Endothelial cell of umbilical vein (primary cell): ENCODE measurements around the gene ZBTB7B. TPM values are rescaled to one million over a fixed set of nuclear protein-coding genes. Genes with fewer than 3 reads are reported as not detected.

Experiments used
- BruUV-seq: library from RNA; stranded (reverse); fragments of 400-500 nt; replicated peaks from 2 replicates; lab custom pipeline; 2021; lab: Mats Ljungman, UMichigan
- CTCF ChIA-PET: fragments of 300-600, 350-600 bp; sonication (Branson Sonifier 250); formaldehyde crosslinking; loops from one replicate; lab custom pipeline; 2021; ENCODE audit warnings: antibody characterized with exemption, inconsistent platforms; lab: Charles Lee
- POLR2A ChIA-PET: fragments of 300-600, 350-600 bp; sonication (Branson Sonifier 250); formaldehyde crosslinking; loops from one replicate; lab custom pipeline; 2021; ENCODE audit warnings: antibody characterized with exemption, inconsistent platforms; lab: Charles Lee
- DNase-seq: peaks from one replicate; pipeline ENCODE4 v3.0.0-alpha.2; 2011; ENCODE audit warnings: low read depth, low spot score
- FAIRE-seq: peaks from 2 replicates; lab custom pipeline; 2011; peaks lifted over from hg19 to GRCh38; lab: Jason Lieb, UNC
- H2AFZ ChIP-seq: 2 replicates; pipeline ENCODE4 v1.6.0; 2012; ENCODE audit warnings: low read depth, low read length, control low read depth, inconsistent platforms
- H3K27ac ChIP-seq: 2 replicates; pipeline ENCODE4 v1.5.1; 2011; ENCODE audit warnings: low read depth, mild to moderate bottlenecking, control low read depth, low read length, moderate library complexity; ENCODE audit not compliant: insufficient read depth
- H3K27me3 ChIP-seq, 2 experiments: 2 replicates each; pipeline versions ENCODE4 v1.6.0 to v1.6.1; 2011; ENCODE audit warnings: low read length in 2 of 2, mixed read lengths in 1 of 2; ENCODE audit not compliant: control insufficient read depth in 2 of 2, insufficient read depth in 2 of 2
- H3K36me3 ChIP-seq, 2 experiments: 2 replicates in 1 of 2; 3 replicates in 1 of 2; pipeline ENCODE4 v1.5.1; 2011; ENCODE audit warnings: low read length in 2 of 2, mild to moderate bottlenecking in 1 of 2, moderate library complexity in 1 of 2; ENCODE audit not compliant: control insufficient read depth in 2 of 2, insufficient read depth in 2 of 2; ENCODE audit errors: extremely low read depth in 1 of 2
- H3K4me1 ChIP-seq: 3 replicates; pipeline ENCODE4 v1.5.1; 2011; ENCODE audit warnings: mild to moderate bottlenecking, low read length; ENCODE audit not compliant: control insufficient read depth, insufficient read depth; ENCODE audit errors: extremely low read depth
- H3K4me2 ChIP-seq: 2 replicates; pipeline ENCODE4 v1.6.1; 2011; ENCODE audit warnings: low read length, control low read depth, mixed read lengths; ENCODE audit not compliant: insufficient read depth
- H3K4me3 ChIP-seq, 3 experiments: fragments of 200-600 bp in 1 of 3; sonication (generic), shearing (Covaris generic) in 1 of 3; replicated peaks in 1 of 3; 2 replicates each; pipeline ENCODE4 v1.5.1; 2011 to 2016; ENCODE audit warnings: control low read depth in 3 of 3, low read length in 3 of 3, mild to moderate bottlenecking in 2 of 3, inconsistent platforms in 1 of 3, low read depth in 1 of 3, moderate library complexity in 1 of 3; ENCODE audit not compliant: insufficient read depth in 1 of 3
- H3K79me2 ChIP-seq: 2 replicates; pipeline ENCODE4 v1.6.0; 2012; ENCODE audit warnings: low read length, inconsistent platforms; ENCODE audit not compliant: control insufficient read depth, insufficient read depth
- H3K9ac ChIP-seq: replicated peaks from 2 replicates; pipeline ENCODE3; 2011; ENCODE audit warnings: low read length, control low read depth; ENCODE audit not compliant: insufficient read depth; ENCODE audit errors: extremely low read depth
- H3K9me1 ChIP-seq: replicated peaks from 3 replicates; pipeline ENCODE4 v1.6.0; 2011; ENCODE audit warnings: mild to moderate bottlenecking, low read length; ENCODE audit not compliant: control insufficient read depth, insufficient read depth; ENCODE audit errors: extremely low read depth
- H3K9me3 ChIP-seq: replicated peaks from 2 replicates; pipeline ENCODE4 v1.5.1; 2012; ENCODE audit warnings: low read length, inconsistent platforms; ENCODE audit not compliant: control insufficient read depth, insufficient read depth
- H4K20me1 ChIP-seq: replicated peaks from 2 replicates; pipeline ENCODE3; 2011; ENCODE audit warnings: mild to moderate bottlenecking, low read length; ENCODE audit not compliant: control insufficient read depth, insufficient read depth; ENCODE audit errors: extremely low read depth
- EZH2 ChIP-seq: IDR thresholded peaks from 2 replicates; pipeline ENCODE4 v1.6.1; 2012; ENCODE audit warnings: borderline replicate concordance, low read depth, mild to moderate bottlenecking, moderate library complexity, low read length, inconsistent platforms; ENCODE audit not compliant: severe bottlenecking
- FOS ChIP-seq: IDR thresholded peaks from 2 replicates; pipeline ENCODE4 v1.6.1; 2011; ENCODE audit warnings: mild to moderate bottlenecking, low read length, moderate library complexity, borderline replicate concordance; ENCODE audit not compliant: insufficient read depth
- GATA2 ChIP-seq: IDR thresholded peaks from 2 replicates; pipeline ENCODE4 v1.7.0; 2011; ENCODE audit warnings: low read depth, mild to moderate bottlenecking, moderate library complexity, mixed read lengths, low read length; ENCODE audit not compliant: insufficient read length, insufficient read depth
- POLR2A ChIP-seq: IDR thresholded peaks from 2 replicates; pipeline ENCODE4 v1.6.1; 2012; ENCODE audit warnings: low read depth, mild to moderate bottlenecking, control low read depth, low read length
- dilution Hi-C: fragments of 300-500 bp; cut with MboI; formaldehyde crosslinking; loops from one replicate; pipeline ENCODE4 v1.15.0; 2019; ENCODE audit warnings: low sequenced_read_pairs; ENCODE audit not compliant: extremely low pct_ligation_motif_present
- intact Hi-C: fragments of 100-400 bp; cut with micrococcal nuclease; formaldehyde crosslinking; loops from one replicate; pipeline ENCODE4 v1.10.0; 2022
- polyA plus RNA-seq, 4 experiments: library from polyadenylated mRNA; depleted of rRNA in 3 of 4; stranded (reverse) in 3 of 4; unstranded in 1 of 4; fragments of >200 nt; gene quantifications; 2 replicates each; pipeline versions ENCODE4 v1.2.1 to v1.2.3, GENCODE V29; 2011 to 2012; ENCODE audit warnings: missing spikeins in 1 of 4
- total RNA-seq: library from RNA; stranded (reverse); gene quantifications from 2 replicates; pipeline ENCODE4 v1.2.3, GENCODE V29; 2021
- TF ChIP-seq, protein P1 (sequence below), 2 donors: IDR thresholded peaks; 1 replicate in 1 of 2; 2 replicates in 1 of 2; pipeline ENCODE4 v1.5.1; 2011; ENCODE audit warnings: low read length in 2 of 2, mild to moderate bottlenecking in 2 of 2, moderate library complexity in 2 of 2, control low read depth in 1 of 2, inconsistent platforms in 1 of 2, low read depth in 1 of 2; ENCODE audit not compliant: insufficient read depth in 1 of 2; ENCODE audit errors: extremely low read depth in 1 of 2
- TF ChIP-seq, protein P2 (sequence below): IDR thresholded peaks from 2 replicates; pipeline ENCODE4 v1.6.1; 2011; ENCODE audit not compliant: insufficient read depth, insufficient read length

Gene ZBTB7B
- total and polyA plus RNA-seq, 2 donors (not counting 3 experiments of a cell fraction or from before 2014, with no cell fraction given), result 20.0 to 26.2 TPM

DNA sequence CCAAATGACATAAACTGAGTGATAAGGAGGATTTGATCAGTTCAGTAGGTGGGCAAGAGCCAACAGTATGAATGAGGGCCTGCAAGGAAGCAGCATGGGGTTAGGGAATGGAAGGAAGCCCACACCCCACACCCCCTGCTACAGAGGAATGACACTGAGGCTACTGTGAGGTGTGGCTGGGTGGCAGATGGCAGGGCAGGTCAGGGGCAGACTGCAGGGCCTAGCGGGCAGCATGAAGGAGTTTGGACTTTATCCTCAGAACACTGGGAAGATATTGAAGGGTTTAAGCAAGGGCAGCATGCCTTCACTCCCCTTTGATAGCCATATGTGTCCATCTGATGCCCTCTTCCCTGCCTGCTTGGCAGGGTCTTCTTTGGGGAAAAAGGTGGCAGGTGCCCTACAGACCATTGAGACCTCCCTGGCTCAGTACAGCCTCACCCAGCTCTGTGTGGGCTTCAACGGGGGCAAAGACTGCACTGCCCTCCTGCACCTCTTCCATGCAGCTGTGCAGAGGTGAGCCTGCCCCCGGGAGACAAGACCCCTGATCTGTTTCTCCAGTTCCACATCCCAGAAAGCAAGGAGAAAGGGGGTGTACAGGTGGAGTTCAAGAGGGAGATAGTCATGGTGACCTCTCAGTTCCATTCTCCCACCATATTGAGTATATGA is 13.3 kb upstream of the ZBTB7B start:
- peaks cover 3 to 24% of the 10 kb centered on the region in 2 experiments for H3K36me3 ChIP-seq
- no peak for DNase-seq
- H3K79me2 ChIP-seq, result peaks cover 10% of the 10 kb centered on the region
- no peak overlapping the region for H3K9ac ChIP-seq
- H3K4me2 ChIP-seq, result no peak overlapping the region
- dilution Hi-C loops (no loop called here), intact Hi-C loops (no loop called here)
- no peak overlapping the region for H2AFZ ChIP-seq
- POLR2A ChIA-PET, result interaction anchor here (1.0 kb wide), 1 partner anchor 16 kb away, joined by 3 read pairs; no protein-coding TSS in a partner anchor
- H3K9me3 ChIP-seq, result no peaks in the 10 kb centered on the region
- peaks cover 2% of the 10 kb centered on the region for H3K4me1 ChIP-seq
- H3K9me1 ChIP-seq, result no peaks in the 10 kb centered on the region
- no TSS peak for BruUV-seq
- TF ChIP-seq POLR2A (peak; percentile 22), FOS (no peak)
- H3K4me3 ChIP-seq, result no peak overlapping the region
- FAIRE-seq, result no peak
- H4K20me1 ChIP-seq, result no peaks in the 10 kb centered on the region
- CTCF ChIA-PET, result interaction anchor here (1.1 kb wide), 1 partner anchor 10 kb away, joined by 3 read pairs; no protein-coding TSS in a partner anchor
- no peak overlapping the region for H3K27ac ChIP-seq
- no peaks in the 10 kb centered on the region for H3K27me3 ChIP-seq

DNA sequence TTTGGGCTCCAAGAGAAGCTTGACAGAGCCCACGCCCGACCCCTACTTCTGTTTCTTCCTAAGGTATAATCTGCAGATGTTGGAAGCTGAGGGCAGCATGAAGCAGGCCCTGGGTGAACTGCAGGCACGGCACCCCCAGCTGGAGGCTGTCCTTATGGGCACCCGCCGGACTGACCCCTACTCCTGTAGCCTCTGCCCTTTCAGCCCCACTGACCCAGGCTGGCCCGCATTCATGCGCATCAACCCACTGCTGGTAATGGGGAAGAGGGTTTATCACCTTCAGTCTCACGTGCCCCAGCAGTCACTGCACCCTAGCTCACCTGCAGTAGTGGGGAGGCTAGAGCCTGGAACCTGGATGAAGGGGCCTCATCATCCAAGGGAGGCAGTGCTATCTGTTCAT is 12.3 kb upstream of the ZBTB7B start:
- dilution Hi-C loops, result no loop called here
- Histone ChIP-seq H3K79me2 (peaks cover 6% of the 10 kb centered on the region), H3K9me3 (no peaks in the 10 kb centered on the region), H3K9ac (no peak overlapping the region), H3K27me3 (no peaks in the 10 kb centered on the region), H3K9me1 (no peaks in the 10 kb centered on the region), H3K4me3 (no peak overlapping the region), H4K20me1 (no peaks in the 10 kb centered on the region), H2AFZ (no peak overlapping the region), H3K36me3 (peaks cover 3 to 24% of the 10 kb centered on the region in 2 experiments), H3K4me1 (peaks cover 2% of the 10 kb centered on the region), H3K27ac (no peak overlapping the region), H3K4me2 (no peak overlapping the region)
- FAIRE-seq, result no peak
- no peak for DNase-seq
- CTCF ChIA-PET, result interaction anchor here (1.0 to 1.1 kb wide), 2 partner anchors 9 to 27 kb away, joined by 3 read pairs; no protein-coding TSS in a partner anchor
- POLR2A ChIA-PET, result no interaction called here
- BruUV-seq, result no TSS peak
- TF ChIP-seq, protein P1, sequence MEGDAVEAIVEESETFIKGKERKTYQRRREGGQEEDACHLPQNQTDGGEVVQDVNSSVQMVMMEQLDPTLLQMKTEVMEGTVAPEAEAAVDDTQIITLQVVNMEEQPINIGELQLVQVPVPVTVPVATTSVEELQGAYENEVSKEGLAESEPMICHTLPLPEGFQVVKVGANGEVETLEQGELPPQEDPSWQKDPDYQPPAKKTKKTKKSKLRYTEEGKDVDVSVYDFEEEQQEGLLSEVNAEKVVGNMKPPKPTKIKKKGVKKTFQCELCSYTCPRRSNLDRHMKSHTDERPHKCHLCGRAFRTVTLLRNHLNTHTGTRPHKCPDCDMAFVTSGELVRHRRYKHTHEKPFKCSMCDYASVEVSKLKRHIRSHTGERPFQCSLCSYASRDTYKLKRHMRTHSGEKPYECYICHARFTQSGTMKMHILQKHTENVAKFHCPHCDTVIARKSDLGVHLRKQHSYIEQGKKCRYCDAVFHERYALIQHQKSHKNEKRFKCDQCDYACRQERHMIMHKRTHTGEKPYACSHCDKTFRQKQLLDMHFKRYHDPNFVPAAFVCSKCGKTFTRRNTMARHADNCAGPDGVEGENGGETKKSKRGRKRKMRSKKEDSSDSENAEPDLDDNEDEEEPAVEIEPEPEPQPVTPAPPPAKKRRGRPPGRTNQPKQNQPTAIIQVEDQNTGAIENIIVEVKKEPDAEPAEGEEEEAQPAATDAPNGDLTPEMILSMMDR (IDR thresholded peaks at IDR 0.05; ENCODE audit: extremely low read depth in 1 of 2, insufficient read depth in 1 of 2, low read depth in 1 of 2, low read length in 2 of 2), result no peak
- TF ChIP-seq EZH2 (no peak), GATA2 (no peak), POLR2A (no peak), FOS (no peak)
- TF ChIP-seq, protein P2, sequence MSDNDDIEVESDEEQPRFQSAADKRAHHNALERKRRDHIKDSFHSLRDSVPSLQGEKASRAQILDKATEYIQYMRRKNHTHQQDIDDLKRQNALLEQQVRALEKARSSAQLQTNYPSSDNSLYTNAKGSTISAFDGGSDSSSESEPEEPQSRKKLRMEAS, result no peak
- intact Hi-C loops, result no loop called here
